Right renal pelvis (tissue), 4 donors: ENCODE measurements around the gene FIBP. TPM values are rescaled to one million over a fixed set of nuclear protein-coding genes. Genes with fewer than 3 reads are reported as not detected.
"Not testable (repeated sequence)": the region's sequence is repeated elsewhere in the genome, so short reads cannot be mapped to it uniquely, and the experiment has no call there.

ENCODE experiments used
- DNase-seq, 4 donors: peaks; one replicate each; pipeline ENCODE4 v3.0.0-alpha.2; 2013; ENCODE audit warnings: low read depth in 4 of 4, low spot score in 3 of 4, missing footprints in 1 of 4
- polyA plus RNA-seq, 4 donors: library from polyadenylated mRNA; unstranded; fragments of 120-200 nt; gene quantifications; one replicate each; pipeline ENCODE4 v1.2.1, GENCODE V29; 2013; ENCODE audit not compliant: insufficient read length in 4 of 4

The FIBP gene
- polyA plus RNA-seq, 4 donors: 90.9 to 107 (median 100) TPM

DNA sequence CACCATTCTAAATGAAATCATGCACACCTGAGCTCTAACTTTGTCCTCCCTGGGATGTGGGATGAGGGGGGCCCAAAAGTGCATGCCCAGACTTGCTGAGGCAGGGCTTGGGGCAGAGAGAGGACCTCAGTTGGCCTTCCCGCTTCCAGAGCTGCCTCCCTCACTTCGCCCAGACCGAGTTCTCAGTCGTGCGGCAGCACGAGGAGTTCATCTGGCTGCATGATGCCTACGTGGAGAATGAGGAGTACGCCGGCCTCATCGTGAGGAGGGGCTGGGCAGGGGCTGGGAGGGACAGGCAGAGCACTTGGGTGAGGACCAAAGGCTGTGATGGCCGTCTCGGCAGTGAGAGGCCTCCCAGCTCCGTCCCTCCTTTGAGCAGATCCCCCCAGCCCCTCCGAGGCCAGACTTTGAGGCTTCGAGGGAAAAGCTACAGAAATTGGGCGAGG is 38.5 kb downstream of the FIBP start:
- DNase-seq: no peak

DNA sequence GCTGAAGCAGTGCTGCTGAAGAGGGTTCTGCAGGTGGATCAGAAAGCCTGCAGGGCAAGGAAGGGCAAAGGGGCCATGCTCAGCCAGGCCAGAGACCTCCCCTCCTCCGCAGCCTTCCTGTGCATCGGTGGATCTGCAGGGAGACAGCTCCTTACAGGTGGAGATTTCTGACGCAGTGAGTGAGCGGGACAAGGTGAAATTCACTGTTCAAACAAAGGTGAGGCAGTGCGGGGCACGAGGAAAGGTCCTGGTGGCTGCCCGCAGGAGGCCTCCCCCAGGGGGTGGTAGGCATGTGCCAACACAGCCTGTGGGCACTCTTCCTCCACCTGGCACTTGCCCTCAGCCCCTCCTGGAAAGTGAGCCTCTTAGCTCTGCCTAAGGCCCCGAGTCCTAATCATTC is 38.9 kb downstream of the FIBP start:
- no peak for DNase-seq

DNA sequence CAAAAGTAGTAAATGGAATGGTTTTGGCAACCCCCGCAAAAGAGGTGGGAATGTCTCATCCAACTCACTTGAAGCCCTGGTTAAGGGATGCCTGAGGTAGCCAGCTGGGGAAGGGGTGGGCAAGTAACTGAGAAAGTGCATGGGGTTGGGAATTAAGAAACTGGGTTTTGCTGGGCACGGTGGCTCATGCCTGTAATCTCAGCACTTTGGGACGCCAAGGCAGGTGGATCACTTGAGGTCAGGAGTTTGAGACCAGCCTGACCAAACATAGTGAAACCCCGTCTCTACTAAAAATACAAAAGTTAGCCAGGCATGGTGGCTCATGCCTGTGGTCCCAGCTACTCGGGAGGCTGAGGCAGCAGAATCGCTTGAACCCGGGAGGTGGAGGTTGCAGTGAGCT is 39.6 kb downstream of the FIBP start:
- DNase-seq: not testable (repeated sequence)

- no peak for DNase-seq
Measured at GRCh38 chr11:65847746-65848145, 40.5 kb downstream of the FIBP start.

DNA sequence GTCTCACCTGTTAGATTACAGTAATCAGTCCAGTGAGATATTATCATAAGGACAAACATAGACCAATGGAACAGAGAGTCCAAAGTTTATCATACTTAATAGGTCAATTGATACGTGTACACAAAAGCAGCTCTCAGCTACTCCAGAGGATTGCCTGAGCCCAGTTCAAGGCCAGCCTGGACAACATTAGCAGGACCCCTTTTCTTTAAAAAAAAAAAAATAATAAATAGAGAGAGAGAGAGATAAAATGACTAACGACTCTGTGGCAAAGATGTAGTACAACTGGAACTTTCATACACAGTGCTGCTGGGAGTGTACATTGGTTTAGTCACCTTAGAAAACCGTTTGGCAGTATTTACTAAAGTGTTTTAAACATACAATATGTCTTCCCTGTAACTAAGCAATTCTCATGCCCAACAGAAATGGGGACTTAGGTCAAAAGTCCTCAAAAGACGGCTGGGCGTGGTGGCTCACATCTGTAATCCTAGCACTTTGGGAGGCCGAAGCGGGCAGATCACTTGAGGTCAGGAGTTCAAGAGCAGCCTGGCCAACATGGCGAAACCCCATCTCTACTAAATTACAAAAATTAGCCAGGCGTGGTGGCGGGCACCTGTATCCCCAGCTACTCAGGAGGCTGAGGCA is 43.9 kb downstream of the FIBP start:
- no peak for DNase-seq

GRCh38 chr11:65843811-65844210 is 44.5 kb downstream of the FIBP start:
- DNase-seq: no peak

- DNase-seq: no peak
Measured at GRCh38 chr11:65842144-65842543, 46.1 kb downstream of the FIBP start.

GRCh38 chr11:65834202-65834601 is 54.1 kb downstream of the FIBP start:
- DNase-seq: no peak

Other genes starting within 250 kb of the FIBP start
- 10 to 100 TPM; 50.3 to 59.1 (median 54.5) TPM for gene RELA, start 225.6 kb downstream of the FIBP start, polyA plus RNA-seq
- 10 to 100 TPM; 68.9 to 74.1 (median 71.6) TPM for gene KAT5, start 176.2 kb downstream of the FIBP start, polyA plus RNA-seq
- 10 to 100 TPM; 34.0 to 52.9 (median 40.1) TPM for gene RNASEH2C, start 167.7 kb downstream of the FIBP start, polyA plus RNA-seq
- gene AP5B1, start 107.5 kb downstream of the FIBP start, polyA plus RNA-seq: 1 to 10 TPM; 6.0 to 9.5 (median 6.4) TPM
- 10 to 100 TPM; 11.1 to 13.7 (median 12.2) TPM for gene OVOL1, start 101.4 kb downstream of the FIBP start, polyA plus RNA-seq
- 1 to 10 TPM; 1.4 to 3.5 (median 2.6) TPM for gene SNX32, start 54.5 kb downstream of the FIBP start, polyA plus RNA-seq
- gene CFL1, start 30.3 kb downstream of the FIBP start, polyA plus RNA-seq: 100 to 1,000 TPM; 733 to 795 (median 777) TPM
- gene MUS81, start 28.0 kb downstream of the FIBP start, polyA plus RNA-seq: 10 to 100 TPM; 46.6 to 56.8 (median 49.3) TPM
- gene EFEMP2, start 15.7 kb downstream of the FIBP start, polyA plus RNA-seq: 100 to 1,000 TPM in 2 of 4 donors, 10 to 100 TPM in 2; 94.9 to 134 (median 107) TPM
- gene CTSW, start 8.6 kb downstream of the FIBP start, polyA plus RNA-seq: 1 to 10 TPM in 2 of 4 donors, under 1 TPM in 2; 0.65 to 1.8 (median 0.92) TPM
- 10 to 100 TPM in 1 of 4 donors, 1 to 10 TPM in 3; 7.9 to 16.9 (median 8.9) TPM for gene CCDC85B, start 2.2 kb upstream of the FIBP start, polyA plus RNA-seq
- under 1 TPM; 0.17 to 0.28 (median 0.21) TPM for gene FOSL1, start 11.9 kb upstream of the FIBP start, polyA plus RNA-seq
- 10 to 100 TPM; 37.3 to 46.8 (median 42.2) TPM for gene C11orf68, start 30.6 kb upstream of the FIBP start, polyA plus RNA-seq
- 100 to 1,000 TPM in 1 of 4 donors, 10 to 100 TPM in 3; 70.0 to 113 (median 76.4) TPM for gene DRAP1, start 31.0 kb upstream of the FIBP start, polyA plus RNA-seq
- gene TSGA10IP, start 57.0 kb upstream of the FIBP start, polyA plus RNA-seq: under 1 TPM in 3 of 4 donors, not detected in 1; 0.14 to 0.30 (median 0.18) TPM
- 10 to 100 TPM; 45.9 to 57.4 (median 50.3) TPM for gene SART1, start 73.3 kb upstream of the FIBP start, polyA plus RNA-seq
- gene EIF1AD, start 113.7 kb upstream of the FIBP start, polyA plus RNA-seq: 10 to 100 TPM; 26.6 to 30.8 (median 28.4) TPM
- 100 to 1,000 TPM; 248 to 308 (median 286) TPM for gene BANF1, start 114.0 kb upstream of the FIBP start, polyA plus RNA-seq
- gene CST6, start 123.5 kb upstream of the FIBP start, polyA plus RNA-seq: not detected
- under 1 TPM in 1 of 4 donors, not detected in 3; 0.01 TPM for gene CATSPER1, start 138.0 kb upstream of the FIBP start, polyA plus RNA-seq
- 1 to 10 TPM; 4.8 to 7.4 (median 5.2) TPM for gene GAL3ST3, start 160.7 kb upstream of the FIBP start, polyA plus RNA-seq
- gene SF3B2, start 163.9 kb upstream of the FIBP start, polyA plus RNA-seq: 100 to 1,000 TPM; 227 to 235 (median 230) TPM
- 10 to 100 TPM; 40.1 to 54.4 (median 45.4) TPM for gene PACS1, start 181.8 kb upstream of the FIBP start, polyA plus RNA-seq